ENCODE data around the gene SBF1. TPM values are rescaled to one million over a fixed set of nuclear protein-coding genes. Genes with fewer than 3 reads are reported as not detected.

SBF1 gene
- total RNA-seq, 4 donors from 2014 or later = 19.9 to 66.1 (median 26.7) TPM

GRCh38 chr22:50425179-50425916, 49.5 kb downstream of the SBF1 start:
- TF ChIP-seq CTCF (IDR thresholded peaks at IDR 0.05; ENCODE audit: low read depth) = no peak

DNA sequence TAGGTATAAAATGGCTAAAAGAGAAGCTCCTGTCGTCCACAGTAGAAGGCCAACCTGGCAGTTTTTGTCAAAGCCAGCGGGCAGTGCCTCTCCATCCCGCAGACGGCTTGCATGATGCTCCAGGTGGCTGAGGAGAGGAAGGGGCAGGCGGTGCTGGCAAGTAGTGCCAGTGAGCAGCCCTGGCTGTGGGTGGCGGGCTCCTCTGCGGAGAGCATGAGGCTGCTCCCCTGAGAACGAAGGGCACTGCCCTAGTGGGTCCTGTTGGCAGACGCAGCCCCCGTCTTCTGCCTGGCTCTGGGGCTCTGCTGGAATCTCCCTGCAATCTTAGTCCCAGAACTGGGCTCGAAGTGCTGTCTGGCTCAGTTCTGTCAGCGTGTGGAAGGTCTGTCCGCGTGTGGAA, 50.9 kb downstream of the SBF1 start:
- TF ChIP-seq CTCF (IDR thresholded peaks at IDR 0.05; ENCODE audit: low read depth) = no peak

DNA sequence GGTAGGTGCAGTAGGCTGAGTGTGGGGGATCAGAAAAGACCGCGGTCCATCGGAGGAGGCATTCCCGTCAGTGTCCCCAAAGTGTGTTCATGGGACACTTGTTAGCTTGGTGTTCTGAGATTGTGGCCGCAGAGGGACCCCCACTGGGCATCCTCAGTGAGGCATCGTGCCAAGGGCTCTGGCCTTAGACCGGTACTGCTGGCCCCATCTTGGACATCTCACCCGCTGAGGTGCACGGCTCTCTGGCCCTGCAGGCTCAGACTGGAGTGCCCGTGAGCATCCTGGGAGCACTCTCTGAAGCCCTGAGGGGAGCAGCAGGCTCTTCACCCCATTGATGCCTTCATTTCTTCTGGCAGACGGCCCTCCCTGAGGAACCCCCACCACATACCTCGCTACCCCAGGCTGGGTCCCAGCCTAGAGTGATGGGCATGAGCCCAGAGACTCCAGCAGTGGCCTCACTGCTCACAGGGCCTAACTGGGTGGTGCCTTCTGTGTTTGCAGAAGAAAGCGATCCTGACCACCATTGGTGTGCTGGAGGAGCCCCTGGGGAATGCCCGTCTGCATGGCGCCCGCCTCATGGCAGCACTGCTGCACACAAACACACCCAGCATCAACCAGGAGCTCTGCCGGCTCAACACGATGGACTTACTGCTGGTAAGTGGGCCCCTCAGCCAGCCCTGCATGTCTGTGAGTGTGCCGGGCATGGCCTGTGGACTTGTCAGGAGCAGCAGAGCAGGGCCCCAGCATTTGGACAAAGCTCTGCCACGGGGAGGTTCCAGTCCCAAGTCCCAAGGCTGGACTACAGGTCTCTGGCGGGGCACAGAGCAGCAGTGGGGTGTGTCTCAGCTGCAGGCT, 51.6 kb downstream of the SBF1 start:
- TF ChIP-seq CTCF (IDR thresholded peaks at IDR 0.05; ENCODE audit: low read depth) = no peak

DNA sequence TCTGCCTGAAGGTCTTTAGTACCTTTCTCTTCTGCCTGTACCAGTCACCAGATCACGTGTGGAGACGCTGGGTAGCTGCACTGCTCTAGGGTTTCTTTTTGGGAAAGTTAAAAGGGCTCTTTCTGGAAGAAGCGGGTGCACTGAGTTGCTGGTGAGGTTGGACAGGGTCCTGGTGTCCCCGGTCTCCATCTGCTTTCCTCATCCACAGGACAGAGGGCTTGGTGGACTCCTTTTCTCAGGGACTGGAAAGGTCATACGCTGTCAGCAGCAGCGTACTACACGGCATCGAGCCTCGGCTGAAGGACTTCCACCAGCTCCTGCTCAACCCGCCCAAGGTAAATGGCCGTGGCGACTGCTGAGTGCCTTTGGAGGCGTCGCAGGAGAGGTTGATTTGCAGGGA, 52.8 kb downstream of the SBF1 start:
- TF ChIP-seq CTCF (IDR thresholded peaks at IDR 0.05; ENCODE audit: low read depth) = no peak

- no peak for TF ChIP-seq CTCF (IDR thresholded peaks at IDR 0.05; ENCODE audit: low read depth)
Measured at GRCh38 chr22:50420581-50420980, 54.3 kb downstream of the SBF1 start.

GRCh38 chr22:50420015-50420414, 54.8 kb downstream of the SBF1 start:
- TF ChIP-seq CTCF (IDR thresholded peaks at IDR 0.05; ENCODE audit: low read depth) = no peak

DNA sequence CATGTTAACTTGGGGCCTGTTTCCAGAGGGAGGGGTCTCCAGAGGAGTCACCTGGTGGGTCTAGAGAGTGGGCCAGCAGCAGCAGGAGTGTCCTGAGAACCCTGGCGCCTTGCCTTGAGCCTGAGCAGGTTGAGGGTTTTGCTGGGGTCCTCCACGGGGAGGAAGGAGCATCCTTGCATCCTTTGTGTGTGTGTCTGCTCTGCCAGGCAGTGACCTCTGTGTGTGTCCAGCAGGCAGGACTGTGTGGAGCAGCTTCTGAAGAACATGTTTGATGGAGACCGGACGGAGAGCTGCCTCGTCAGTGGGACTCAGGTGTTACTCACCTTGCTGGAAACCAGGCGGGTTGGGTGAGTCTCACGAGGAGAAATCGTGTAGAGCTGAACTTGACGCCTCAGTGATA, 55.7 kb downstream of the SBF1 start:
- TF ChIP-seq CTCF (IDR thresholded peaks at IDR 0.05; ENCODE audit: low read depth) = no peak

Measured in subcutaneous adipose tissue (tissue), 4 donors.